K562 (cell line): ENCODE data around the gene TUBA1B. TPM values are rescaled to one million over a fixed set of nuclear protein-coding genes. Genes with fewer than 3 reads are reported as not detected.

Experiments used
- CREM ChIP-seq: IDR thresholded peaks from 2 replicates; pipeline ENCODE4 v1.6.1; 2014; ENCODE audit warnings: antibody characterized with exemption, low read depth
- HCFC1 ChIP-seq: IDR thresholded peaks from 2 replicates; pipeline ENCODE4 v1.6.1; 2012; ENCODE audit warnings: low read depth, low read length, improper control_type of control experiment
- MAFF ChIP-seq: IDR thresholded peaks from 2 replicates; pipeline ENCODE4 v1.6.1; 2012; ENCODE audit warnings: low read length, improper control_type of control experiment
- MTF1 ChIP-seq: fragments of 250-450 bp; sonication (Bioruptor Pico); IDR thresholded peaks from 2 replicates; pipeline ENCODE4 v1.9.0; 2021; ENCODE audit warnings: moderate library complexity, mild to moderate bottlenecking, inconsistent platforms, borderline replicate concordance
- PCBP1 ChIP-seq: fragments of 200-400 bp; formaldehyde crosslinking; IDR thresholded peaks from 2 replicates; pipeline ENCODE4 v1.6.1; 2018; ENCODE audit warnings: mild to moderate bottlenecking, low read depth, low read length; ENCODE audit not compliant: poor library complexity, severe bottlenecking
- THRAP3 ChIP-seq: fragments of 450-650 bp; IDR thresholded peaks from 2 replicates; pipeline ENCODE4 v1.6.1; 2016; ENCODE audit warnings: mild to moderate bottlenecking, inconsistent platforms, borderline replicate concordance
- XRCC5 ChIP-seq: fragments of 200-400 bp; formaldehyde crosslinking; IDR thresholded peaks from 2 replicates; pipeline ENCODE4 v1.6.1; 2017; ENCODE audit warnings: low read depth, mild to moderate bottlenecking, low read length
- ZNF282 ChIP-seq: sonication (generic); formaldehyde crosslinking; IDR thresholded peaks from 2 replicates; pipeline ENCODE4 v1.8.1; 2023; ENCODE audit warnings: missing genetic modification reagents
- ZNF699 ChIP-seq: fragments of 250-450 bp; sonication (Bioruptor Pico); IDR thresholded peaks from 2 replicates; pipeline ENCODE4 v1.8.0; 2021; ENCODE audit warnings: mild to moderate bottlenecking, moderate library complexity; ENCODE audit not compliant: insufficient replicate concordance
- polyA plus RNA-seq, 8 experiments: library from polyadenylated mRNA; depleted of rRNA in 4 of 8; stranded (reverse) in 5 of 8; unstranded in 3 of 8; fragments of >200 nt; fragmentation: Nextera tagmentation in 2 of 8; fragmentation: Illumina TruSeq in 1 of 8; extraction: Ambion mirVana in 2 of 8; extraction: Trizol in 1 of 8; gene quantifications; 2 replicates each; pipeline versions ENCODE4 v1.2.1 to v1.2.3, GENCODE V29; 2011 to 2014; ENCODE audit warnings: inconsistent platforms in 1 of 8, missing spikeins in 1 of 8
- total RNA-seq, 7 experiments: library from RNA; depleted of rRNA in 6 of 7; stranded (reverse); fragments of >200 nt in 6 of 7; fragmentation: Illumina TruSeq in 2 of 7; extraction: Trizol in 2 of 7; gene quantifications; 2 replicates each; pipeline versions ENCODE4 v1.2.1 to v1.2.3, GENCODE V29; 2011 to 2021; ENCODE audit warnings: low replicate concordance in 1 of 7
- TF ChIP-seq, protein P1 (sequence below): sonication (generic); formaldehyde crosslinking; IDR thresholded peaks from 2 replicates; pipeline ENCODE4 v1.4.0; 2020; ENCODE audit warnings: mild to moderate bottlenecking, missing genetic modification reagents
- TF ChIP-seq, protein P2 (sequence below): fragments of 200-800 bp; sonication (Bioruptor generic); IDR thresholded peaks from 2 replicates; pipeline ENCODE4 v1.6.1; 2017; ENCODE audit warnings: missing genetic modification characterization, missing compliant biosample characterization
- TF ChIP-seq, protein P3 (sequence below): sonication (generic); IDR thresholded peaks from 2 replicates; pipeline ENCODE4 v1.6.1; 2016

The TUBA1B gene
- total and polyA plus RNA-seq, 9 of the 15 experiments (the other 6 are each of a cell fraction or from before 2014, with no cell fraction given), result 2,189 to 4,624 (median 2,628) TPM

DNA sequence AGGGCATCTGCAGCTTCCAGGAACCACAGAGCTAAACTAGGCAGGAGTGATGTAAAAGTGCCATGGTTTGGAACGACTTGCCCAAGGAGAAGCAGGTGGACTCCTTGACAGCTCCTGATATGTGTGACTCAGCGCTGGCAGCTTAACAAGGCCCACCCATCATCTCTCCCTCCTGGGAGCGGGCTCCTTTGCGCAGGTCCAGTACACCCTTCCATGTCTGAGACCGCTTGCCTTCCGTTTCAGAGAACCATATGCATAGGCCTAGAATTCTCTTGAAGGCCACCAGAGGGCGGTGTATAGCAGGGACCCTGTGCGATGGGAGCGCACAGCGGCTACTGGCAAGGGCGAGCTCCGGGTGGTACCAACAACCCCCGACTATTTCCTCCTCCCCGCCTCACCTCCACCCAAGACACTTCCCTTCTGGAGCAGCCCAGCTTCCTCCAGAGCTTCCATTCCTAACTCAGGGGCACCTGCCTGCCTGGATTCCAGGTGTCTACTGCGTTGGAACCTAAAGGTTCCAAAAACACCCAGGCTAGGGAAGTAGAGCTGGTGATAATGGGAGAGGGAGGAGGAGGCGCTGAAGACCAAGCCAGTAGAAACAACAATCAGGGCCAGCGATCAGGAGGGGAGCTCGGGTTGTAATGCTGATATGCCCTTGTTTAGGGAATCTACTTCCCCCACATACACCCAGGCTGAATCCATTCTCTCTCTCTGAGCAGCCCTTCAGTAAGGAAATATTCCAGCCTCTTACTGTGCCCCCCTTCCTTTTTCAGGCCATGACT, 42.9 kb downstream of the TUBA1B start (continued):
- TF ChIP-seq, protein P1, sequence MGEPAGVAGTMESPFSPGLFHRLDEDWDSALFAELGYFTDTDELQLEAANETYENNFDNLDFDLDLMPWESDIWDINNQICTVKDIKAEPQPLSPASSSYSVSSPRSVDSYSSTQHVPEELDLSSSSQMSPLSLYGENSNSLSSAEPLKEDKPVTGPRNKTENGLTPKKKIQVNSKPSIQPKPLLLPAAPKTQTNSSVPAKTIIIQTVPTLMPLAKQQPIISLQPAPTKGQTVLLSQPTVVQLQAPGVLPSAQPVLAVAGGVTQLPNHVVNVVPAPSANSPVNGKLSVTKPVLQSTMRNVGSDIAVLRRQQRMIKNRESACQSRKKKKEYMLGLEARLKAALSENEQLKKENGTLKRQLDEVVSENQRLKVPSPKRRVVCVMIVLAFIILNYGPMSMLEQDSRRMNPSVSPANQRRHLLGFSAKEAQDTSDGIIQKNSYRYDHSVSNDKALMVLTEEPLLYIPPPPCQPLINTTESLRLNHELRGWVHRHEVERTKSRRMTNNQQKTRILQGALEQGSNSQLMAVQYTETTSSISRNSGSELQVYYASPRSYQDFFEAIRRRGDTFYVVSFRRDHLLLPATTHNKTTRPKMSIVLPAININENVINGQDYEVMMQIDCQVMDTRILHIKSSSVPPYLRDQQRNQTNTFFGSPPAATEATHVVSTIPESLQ (CRISPR knock-in tag), result no peak
- TF ChIP-seq, protein P2, sequence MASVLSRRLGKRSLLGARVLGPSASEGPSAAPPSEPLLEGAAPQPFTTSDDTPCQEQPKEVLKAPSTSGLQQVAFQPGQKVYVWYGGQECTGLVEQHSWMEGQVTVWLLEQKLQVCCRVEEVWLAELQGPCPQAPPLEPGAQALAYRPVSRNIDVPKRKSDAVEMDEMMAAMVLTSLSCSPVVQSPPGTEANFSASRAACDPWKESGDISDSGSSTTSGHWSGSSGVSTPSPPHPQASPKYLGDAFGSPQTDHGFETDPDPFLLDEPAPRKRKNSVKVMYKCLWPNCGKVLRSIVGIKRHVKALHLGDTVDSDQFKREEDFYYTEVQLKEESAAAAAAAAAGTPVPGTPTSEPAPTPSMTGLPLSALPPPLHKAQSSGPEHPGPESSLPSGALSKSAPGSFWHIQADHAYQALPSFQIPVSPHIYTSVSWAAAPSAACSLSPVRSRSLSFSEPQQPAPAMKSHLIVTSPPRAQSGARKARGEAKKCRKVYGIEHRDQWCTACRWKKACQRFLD, result peak; percentile 85
- TF ChIP-seq THRAP3 (no peak), HCFC1 (peak; percentile 34; the same call in 1 of the 2 replicates), ZNF699 (CRISPR knock-in tag) (no peak), MAFF (peak; percentile 51; the same call in 1 of the 2 replicates), ZNF282 (CRISPR knock-in tag) (no peak), MTF1 (CRISPR knock-in tag) (no peak), XRCC5 (peak; percentile 91; the same call in 1 of the 2 replicates), CREM (no peak; the same call in 1 of the 2 replicates), PCBP1 (no peak)
- TF ChIP-seq, protein P3, sequence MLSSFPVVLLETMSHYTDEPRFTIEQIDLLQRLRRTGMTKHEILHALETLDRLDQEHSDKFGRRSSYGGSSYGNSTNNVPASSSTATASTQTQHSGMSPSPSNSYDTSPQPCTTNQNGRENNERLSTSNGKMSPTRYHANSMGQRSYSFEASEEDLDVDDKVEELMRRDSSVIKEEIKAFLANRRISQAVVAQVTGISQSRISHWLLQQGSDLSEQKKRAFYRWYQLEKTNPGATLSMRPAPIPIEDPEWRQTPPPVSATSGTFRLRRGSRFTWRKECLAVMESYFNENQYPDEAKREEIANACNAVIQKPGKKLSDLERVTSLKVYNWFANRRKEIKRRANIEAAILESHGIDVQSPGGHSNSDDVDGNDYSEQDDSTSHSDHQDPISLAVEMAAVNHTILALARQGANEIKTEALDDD, result no peak
